Measurements from ENCODE around the gene BDH2.

The BDH2 gene

DNA sequence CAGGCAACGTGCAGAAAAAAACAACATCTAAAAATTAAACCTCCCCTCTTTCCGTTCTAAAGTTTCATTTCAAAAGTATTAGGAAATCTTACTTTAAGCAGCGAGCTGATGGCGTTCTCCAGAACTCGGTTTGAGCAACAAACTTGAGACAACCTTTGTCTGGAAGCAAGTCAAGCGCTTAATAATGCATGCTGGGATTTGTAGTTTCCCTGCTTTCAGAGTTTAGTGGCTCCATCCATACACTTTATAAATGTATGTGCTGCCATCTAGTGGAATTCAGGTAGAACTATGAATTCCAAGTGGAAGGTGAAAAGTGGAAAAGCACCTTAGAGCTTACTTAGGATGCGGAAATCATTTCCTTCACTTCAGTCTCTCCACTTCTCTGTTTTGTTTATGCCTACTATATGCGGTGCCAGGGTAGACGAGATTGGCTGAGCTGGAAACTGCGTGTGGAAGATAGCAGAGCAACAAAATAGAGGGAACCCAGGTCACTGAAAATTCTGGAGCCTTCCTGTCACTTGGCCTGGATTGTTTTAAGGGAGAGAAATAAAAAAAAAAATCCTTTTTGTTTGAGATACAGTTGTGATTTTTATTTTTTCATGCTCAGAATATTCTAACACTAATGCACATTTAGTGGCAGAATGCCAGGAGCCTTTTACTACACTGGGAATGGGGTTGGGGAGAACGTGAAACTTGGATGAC, at the start of gene BDH2:
Gene BDH2, minus strand, starts transcription at position 144 of the 702 bp plus-strand sequence. CDS start 3,580 bp downstream, outside the sequence.
- no peak for DNase-seq

DNA sequence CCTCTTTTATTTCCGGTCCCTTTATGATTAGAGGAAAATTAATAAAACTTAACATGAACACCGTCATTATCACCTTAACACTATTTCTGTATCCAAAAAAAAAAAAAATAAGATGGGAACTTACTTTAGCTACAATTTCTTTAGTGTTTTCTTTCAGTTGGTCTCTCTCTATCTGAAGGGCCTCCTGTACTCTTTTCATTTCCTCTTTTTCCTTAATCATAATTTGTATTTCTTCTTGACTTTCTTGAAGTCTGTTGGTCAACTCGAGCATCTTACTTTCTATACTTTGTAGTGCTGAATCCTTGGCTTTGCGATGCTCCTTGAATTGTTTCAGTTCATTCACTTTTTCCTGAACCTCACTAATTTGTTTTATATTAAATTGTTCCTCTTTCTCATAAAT, 45.3 kb upstream of the BDH2 start:
- DNase-seq, result no peak

DNA sequence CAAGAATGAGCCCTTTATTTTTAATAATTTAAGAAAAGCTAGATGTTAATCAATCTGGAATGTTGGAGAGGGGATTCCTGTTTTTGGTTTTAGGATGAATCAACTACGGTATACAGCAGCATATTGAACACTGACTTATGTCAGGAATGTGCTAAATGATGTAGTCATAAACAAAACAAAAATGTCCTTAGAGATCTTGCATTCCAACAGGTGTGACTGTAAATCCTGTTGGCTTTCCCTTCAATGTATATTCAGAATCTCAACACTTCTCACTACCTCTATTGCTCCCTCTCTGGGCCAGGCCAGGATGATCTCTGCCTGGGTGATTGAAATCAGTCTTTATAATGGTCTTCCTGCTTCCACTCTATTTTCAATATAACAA, 37.8 kb upstream of the BDH2 start:
- DNase-seq, result no peak

DNA sequence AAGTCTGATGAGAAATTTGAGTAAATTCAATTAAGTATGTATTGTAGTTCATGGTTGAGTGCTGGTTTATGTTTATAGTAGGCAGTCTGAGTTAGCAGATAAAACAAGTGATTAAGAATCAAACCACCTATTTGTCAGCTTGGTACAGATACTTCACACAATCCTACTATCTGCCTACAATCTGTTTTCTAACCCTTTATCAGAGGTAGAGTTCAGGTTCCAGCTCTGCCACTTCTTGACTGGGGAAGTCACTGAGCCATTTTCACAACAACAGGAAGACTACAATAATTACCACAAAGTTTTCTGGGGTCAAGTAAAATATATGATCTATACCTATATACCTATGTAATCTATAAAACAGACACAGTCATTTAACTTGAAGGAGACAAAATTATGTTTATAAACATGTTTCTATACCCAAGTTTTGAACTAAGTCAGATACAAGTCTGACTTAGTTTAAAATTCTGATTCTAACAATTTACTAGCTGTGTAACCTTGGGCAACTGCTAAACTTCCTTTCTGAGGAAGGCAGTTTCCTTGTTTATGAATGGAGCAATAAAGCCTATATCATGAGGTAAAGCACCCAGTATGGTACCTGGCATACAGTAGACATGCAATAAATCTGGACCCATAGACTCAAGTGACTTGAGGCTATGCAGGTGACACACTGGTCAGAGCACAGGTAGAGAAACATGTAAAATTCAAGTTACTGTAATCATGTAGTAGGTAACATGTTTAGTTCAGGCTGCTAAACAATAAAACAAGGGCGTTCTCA, 37.2 kb upstream of the BDH2 start:
- no peak for DNase-seq

DNA sequence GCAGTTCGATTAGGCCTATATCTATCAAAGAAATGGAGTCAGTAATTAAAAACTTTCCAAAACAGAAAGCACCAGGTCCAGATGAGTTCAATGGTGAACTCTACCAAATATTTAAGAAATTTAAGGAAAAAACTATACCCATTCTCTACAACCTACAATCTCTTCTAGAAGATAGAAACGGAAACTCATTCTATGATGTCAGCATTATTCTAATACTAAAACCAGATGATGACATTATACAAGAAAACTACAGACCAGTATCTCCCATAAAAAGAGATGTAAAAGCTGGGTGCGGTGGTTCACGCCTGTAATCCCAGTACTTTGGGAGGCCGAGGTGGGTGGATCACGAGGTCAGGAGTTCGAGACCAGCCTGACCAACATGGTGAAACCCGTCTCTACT, 29.5 kb upstream of the BDH2 start:
- no peak for DNase-seq

DNA sequence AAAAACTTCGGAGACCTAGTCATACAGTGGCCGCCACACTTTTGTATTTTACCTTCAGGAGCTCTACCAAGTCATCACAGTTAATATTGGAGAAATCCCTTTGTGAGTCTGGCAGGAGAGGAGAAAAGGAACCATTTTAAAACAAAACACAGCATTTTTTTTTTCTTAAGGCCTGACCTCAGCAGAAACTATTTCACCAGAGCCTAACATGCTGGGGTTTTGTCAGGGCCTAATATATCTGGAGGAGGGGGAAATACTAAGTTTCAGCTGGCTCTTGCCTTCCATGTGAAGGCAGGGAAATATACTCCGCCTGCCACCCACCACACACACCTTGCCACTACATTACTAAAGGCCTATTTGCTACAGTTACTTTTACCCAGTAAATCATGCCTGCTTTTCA, 26.5 kb upstream of the BDH2 start:
- DNase-seq, result no peak

DNA sequence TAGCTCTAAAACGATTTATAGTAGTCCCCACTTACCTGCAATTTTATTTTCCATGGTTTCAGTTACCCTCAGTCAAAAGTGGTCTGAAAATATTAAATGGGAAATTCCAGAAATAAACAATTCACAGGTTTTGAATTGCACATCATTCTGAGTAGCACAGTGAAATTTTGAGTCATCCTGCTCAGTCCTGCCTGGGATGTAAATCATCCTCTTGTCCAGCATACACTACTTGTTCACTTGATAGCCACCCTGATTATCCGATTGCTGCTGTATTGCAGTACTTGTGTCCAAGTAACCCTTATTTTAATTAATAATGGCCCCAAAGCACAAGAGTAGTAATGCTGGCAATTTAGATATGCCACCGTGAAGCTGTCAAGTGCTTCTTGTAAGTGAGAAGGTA, 23.5 kb upstream of the BDH2 start:
- DNase-seq, result no peak

DNA sequence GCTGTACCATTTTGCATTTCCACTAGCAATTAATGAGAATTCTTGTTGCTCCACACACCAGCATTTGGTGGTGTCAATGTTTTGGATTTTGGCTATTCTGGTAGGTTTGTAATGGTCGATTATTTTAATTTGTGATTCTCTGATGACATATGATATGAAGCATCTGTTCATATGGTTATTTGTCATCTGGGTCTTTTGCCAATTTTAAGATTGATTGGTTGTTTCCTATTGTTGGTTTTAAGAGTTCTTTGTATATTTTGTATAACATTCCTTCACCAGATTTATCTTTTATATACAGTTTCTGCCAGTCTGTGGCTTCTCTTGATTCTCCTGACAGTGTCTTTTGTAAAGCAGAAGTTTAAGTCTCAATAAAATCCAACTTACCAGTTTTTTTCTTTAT, 18.5 kb upstream of the BDH2 start:
- no peak for DNase-seq

DNA sequence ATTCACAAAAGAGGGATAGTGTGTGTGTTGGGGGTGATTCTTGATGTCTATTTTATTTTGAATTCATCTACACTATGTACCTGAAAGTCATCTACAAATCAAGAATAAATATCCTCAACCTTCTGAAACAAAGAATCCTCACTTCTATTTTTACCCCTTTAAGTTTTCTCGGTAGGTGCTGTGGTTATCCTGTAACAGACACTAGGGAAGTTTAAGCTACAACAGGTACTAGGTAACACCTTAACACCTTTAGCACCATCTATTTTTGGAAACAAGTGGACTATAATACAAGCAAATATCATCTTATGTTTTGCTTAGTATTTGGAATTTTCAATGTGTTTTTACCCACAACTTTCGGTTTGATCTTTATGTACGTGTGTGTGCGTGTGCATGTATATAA, 12.0 kb upstream of the BDH2 start:
- no peak for DNase-seq

DNA sequence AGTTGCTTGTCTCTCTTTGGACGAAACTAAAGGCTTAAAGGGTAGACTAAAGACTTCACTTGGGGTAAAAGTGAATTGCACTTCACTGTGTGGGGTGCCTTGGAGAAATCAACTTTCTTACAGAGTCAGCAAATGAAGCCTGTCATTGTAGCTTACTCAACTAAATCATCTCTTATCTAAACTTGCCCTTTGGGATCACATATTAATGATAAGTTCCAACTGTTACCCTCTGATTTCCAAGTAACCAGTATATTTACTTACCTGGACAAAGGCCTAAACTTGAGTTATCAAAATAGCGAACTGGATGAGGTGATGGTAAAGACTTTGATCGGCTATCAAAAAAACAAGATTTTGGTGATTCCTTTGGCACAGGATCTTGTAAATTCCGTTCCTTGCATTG, 8.9 kb upstream of the BDH2 start:
- no peak for DNase-seq

DNA sequence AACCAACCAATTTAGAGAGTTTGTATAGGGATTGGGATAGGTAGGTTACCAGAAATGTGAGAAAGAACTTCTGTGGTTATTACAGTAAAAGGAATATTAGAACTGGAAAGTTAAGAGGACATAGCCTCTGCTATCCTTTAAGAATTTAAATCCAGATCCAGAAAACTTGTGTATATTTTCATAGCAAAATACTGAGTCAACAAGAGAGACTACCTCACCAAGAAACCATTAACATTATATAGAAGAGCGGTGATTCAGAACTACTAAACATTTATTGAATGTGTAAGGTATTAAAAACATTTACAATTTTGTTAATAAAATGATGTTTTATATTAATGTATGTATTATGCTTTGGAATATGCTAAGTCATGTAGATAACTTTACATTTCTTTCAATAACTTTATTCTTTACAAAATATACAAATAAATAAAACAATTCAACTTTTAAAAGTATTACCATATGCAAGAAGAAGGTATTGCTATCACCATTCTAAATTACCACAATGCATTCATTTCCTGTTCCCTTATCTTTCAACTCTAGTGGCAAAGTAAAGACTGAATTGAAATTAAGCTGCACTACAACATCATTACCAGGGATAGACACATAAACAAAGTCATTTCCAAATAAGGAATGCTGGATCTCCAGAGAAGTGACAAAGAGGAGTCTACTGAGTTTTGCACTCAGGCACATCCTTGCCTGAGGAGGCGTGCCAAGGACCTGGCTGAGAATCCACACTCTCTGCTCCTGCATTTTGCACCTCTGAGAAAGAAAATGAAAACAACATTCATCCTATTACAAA, 6.1 kb upstream of the BDH2 start:
- no peak for DNase-seq

DNA sequence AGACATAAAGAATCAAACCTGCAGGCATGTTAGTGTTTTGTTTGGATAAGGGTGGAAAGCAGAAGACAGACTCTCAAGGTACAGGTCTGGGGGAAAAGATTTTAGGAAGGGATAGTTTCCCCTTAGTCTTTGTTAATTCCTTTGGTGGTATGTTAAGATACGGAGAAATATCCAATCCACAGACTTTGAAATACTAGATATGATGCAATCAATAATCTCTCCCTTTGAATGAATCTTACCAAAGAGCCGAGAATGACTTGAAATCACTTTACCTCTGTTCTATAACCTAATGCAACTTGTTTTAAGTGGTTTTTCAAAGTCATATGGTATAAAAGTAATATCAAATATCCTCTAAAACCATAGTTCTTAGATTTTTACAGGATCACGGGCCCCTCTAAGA, 5.3 kb upstream of the BDH2 start:
- DNase-seq, result no peak

DNA sequence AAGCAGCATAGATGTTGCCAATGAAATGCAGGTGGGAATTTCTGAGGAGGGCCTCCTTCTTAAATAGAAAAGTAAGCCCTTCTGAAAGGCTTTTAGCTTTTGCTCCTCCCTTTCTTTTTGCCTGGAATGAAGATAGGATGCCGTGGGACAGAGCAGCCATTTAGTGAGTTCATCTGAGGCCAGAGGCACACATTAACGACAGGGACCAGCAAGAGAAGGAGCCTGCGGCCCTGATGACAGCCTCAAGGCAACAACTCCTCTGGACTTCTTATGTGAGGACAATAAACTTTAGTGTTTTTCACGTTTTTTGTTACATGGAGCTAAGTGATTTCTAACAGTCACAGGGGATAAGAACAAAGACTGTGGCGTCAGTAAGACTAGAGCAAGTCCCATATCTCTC, 1.1 kb upstream of the BDH2 start:
- no peak for DNase-seq

DNA sequence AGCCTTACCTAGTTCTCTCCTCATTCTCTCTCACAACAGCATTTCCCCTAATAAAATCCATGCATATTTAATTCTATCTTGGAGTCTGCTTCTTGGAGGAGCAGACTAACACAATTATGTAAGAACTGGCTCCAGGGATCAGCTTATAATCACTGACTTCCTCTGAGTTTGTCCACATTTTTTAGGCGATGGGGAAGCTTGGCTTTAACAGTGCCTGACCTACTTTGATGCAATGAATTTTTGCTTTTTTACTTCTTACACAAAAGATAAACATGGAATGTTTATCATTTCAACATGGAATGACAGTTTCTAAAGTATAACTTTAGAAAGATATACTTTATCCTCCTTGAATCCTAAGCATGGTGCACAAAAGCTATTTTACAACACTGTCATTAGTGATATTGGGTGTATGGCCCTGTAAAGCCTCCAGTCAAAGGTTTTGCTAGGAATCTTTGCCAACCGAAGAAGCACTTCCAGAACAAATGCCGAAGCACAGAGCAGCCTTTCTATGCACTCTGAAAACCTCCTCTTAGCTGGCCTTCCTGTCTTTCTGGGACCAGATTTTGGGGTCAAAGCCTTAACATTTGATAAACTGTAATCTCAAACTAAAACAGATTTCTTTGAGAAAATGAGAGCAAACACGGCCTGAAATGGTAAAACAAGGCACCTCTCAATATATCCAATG, 736 bp downstream of the BDH2 start:
- DNase-seq, result no peak

DNA sequence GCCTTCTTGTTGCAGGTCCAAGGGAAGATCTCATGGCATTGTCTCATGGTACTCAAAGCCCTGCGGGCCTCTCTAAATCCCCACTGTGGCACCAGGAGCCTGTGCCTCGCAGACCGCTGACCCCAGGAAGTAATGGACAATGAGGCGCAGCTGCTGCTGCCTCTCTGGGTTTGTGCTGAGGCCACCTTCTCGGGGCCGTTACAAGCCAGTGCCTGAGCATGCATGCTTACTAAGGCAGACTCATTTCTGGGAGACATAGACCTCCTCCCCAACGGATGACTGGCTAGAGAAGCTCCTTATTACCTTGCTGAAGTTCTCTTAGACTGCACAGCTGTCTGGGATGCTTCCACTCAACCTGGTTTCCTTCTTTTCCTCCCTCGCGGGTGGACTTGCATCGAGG, 1.3 kb downstream of the BDH2 start:
- DNase-seq, result no peak

DNA sequence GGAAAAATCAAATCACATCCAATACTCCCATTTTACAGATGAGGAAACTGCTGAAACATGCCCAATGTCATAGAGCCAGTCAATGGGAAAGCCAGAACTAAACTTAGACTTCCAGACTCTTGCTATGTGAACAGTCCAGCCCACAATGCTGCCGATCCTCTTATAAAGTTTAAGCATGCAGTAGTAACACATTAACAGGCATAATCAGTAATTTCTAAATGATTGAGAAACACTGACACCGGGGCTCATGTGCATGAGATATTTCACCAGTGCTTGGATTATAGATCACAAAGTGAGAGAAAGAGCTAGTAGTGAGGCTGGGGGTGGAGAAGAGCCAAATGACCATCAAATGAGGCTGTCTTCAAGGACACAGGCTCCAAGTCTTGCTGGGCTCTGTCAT, 2.5 kb downstream of the BDH2 start:
- DNase-seq, result no peak

DNA sequence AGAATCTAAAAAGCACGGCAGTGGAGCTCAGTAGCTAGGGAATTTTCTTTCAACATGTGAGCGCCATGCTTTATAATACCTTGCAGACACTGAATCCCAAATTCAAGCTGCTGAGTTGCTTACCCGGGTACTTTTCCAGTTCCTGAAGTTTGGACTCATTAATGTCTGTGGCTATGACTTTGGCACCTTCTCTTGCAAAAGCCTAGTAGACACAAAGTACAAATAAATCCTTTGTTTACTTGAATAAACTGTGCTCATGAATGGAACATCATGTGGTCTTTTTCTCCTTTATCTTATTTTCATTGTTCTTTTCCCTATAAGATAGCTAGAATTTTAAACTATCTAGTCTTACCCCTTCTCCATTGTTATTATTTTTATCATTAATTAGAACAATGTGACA, 4.6 kb downstream of the BDH2 start:
- DNase-seq, result no peak

DNA sequence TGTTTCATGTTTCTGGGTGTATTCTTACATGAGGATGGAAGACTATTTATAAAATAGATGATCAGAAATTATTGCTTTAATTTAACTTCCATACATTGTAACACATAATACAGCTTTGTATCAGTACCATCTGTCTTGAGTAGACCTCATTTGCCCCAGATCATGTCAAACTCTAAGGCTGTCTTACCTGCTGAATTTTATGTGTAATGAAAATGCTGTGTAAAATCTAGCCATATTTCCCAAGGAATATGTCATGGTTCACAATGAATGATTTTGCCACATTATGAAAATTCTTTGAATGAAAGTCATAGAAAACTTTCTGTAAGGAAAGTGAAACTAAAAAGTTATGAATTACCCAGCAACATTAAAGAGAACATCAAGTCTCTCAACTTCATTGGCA, 7.4 kb downstream of the BDH2 start:
- DNase-seq, result no peak

DNA sequence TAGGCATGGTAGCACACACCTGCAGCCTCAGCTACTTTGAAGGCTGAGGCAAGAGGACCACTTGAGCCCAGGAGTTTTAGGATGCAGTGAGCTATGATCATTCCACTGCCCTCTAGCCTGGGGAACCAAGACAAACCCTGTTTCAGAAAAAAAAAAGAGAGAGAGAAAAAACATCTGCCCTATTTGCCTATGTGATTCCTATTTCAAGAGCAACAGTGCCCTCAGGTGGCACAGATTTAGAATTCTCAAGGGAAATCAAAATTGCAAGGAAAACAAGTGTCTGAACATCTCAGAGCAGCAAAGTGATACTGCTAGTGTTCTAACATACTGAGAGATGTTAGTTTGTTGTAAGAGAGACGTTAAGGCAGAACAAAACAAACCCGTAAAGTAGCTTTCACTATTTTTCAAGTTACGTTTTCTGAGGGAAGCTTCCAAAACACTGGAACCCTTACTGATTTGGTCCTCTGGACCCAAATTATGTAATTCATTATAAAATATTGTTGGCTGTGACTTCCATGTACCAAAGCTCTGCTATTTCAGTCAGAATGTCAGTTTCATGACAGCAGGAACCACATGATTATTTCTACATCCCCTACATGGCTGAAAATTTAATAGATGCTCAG, 7.9 kb downstream of the BDH2 start:
- DNase-seq, result no peak

DNA sequence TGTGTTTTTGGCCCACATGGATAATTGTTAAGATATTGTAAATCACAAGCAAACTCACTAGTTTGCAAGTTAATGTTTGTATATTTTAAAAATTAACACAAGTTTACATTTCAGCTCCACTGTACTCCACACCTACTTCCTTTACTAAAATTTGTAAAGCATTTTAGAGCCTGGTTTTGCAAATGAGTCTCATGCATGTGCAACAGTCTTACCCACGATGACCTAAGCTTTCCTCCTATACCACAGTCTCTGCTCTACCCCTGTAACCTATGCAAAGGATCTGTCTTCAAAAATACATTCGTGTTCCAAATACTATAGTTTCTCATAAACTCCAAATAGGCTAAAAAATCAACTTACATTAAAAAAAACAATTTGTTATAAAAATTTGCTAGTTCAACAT, 10.2 kb downstream of the BDH2 start:
- DNase-seq, result no peak

DNA sequence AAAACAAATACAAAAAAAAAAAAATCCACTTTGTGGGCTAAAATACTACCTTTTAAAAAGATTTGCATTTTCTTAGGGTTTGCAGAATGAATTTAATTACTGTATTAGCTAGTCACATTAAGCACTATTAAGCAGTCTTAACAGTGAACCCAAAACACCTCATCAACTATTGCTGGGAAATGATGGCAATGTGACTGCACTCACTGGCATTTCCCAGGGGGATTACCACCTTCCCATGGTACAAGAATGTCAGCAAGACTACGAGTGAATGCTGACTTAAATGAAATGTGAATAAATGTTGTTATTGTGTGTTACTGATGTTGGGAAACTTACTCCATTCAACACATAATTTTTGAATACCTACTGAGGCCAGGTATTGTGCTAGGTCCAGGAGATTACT, 13.1 kb downstream of the BDH2 start:
- no peak for DNase-seq

DNA sequence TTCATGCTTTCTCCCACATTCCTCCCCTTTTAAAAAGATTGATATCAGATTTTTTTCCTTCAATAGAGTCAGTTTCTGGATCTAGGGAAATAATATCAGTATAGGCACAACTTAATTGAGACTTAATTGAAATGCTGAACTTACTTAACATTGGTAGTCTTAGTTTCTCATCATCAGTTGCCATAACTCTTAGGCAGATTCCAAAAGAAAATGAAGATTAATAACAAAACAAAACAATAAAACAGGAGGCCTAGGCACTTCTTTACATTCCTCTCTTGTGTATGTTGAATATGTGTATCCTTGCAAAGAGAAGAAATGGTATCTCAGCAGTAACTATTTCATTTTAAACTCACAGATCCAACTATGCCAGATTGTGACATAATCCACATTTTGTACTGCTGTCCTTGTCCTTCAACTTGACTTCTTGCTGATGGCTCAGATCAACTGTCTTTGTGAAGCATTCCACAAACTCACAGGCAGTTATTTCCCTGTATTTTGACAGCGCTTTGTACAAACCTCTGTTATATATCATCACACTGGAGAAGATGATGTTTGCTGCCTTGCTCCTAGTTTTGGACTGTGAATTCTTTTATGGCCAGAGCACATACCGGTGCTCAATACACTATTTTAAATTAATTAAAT, 14.0 kb downstream of the BDH2 start:
- DNase-seq, result no peak

All from NCI-H524 treated with DMSO at 0.1 percent for 48 hours (cell line).